Measurements from ENCODE around the gene MRPS24.
A peak's percentile ranks its signal among the peaks of the same experiment; 100 is the strongest.

MRPS24 gene

GRCh38 chr7:43877968-43878864 is 8.9 kb upstream of the MRPS24 start:
- no peak for DNase-seq (ENCODE audit: low read depth in 2 of 2)

GRCh38 chr7:43876976-43877745 is 7.8 kb upstream of the MRPS24 start:
- no peak for DNase-seq (ENCODE audit: low read depth in 2 of 2)

- DNase-seq (ENCODE audit: low read depth in 2 of 2) = no peak
These were observed 6.9 kb upstream of the MRPS24 start for GRCh38 chr7:43876241-43876640.

- no peak for DNase-seq (ENCODE audit: low read depth in 2 of 2)
These were observed 4.0 kb upstream of the MRPS24 start for GRCh38 chr7:43873300-43873699.

GRCh38 chr7:43872406-43873110 is 3.2 kb upstream of the MRPS24 start:
- no peak for DNase-seq (ENCODE audit: low read depth in 2 of 2)

GRCh38 chr7:43871064-43871463 is 1.7 kb upstream of the MRPS24 start:
- no peak for DNase-seq (ENCODE audit: low read depth in 2 of 2)

- DNase-seq (ENCODE audit: low read depth in 2 of 2) = no peak
These were observed 999 bp upstream of the MRPS24 start for GRCh38 chr7:43870316-43870715.

GRCh38 chr7:43869867-43870240 is 537 bp upstream of the MRPS24 start:
- peak in 1 of 2 experiments; percentile 12 for DNase-seq (ENCODE audit: low read depth in 2 of 2)

- DNase-seq (ENCODE audit: low read depth in 2 of 2) = no peak
These were observed 674 bp downstream of the MRPS24 start for GRCh38 chr7:43868681-43869005.

GRCh38 chr7:43868181-43868580 is 1.1 kb downstream of the MRPS24 start:
- no peak for DNase-seq (ENCODE audit: low read depth in 2 of 2)

- no peak for DNase-seq (ENCODE audit: low read depth in 2 of 2)
These were observed 4.0 kb downstream of the MRPS24 start for GRCh38 chr7:43865277-43865676.

- DNase-seq (ENCODE audit: low read depth in 2 of 2) = no peak
These were observed 5.2 kb downstream of the MRPS24 start for GRCh38 chr7:43864126-43864525.

- DNase-seq (ENCODE audit: low read depth in 2 of 2) = no peak
These were observed 12.3 kb downstream of the MRPS24 start for GRCh38 chr7:43856996-43857395.

GRCh38 chr7:43856316-43856715 is 13.0 kb downstream of the MRPS24 start:
- DNase-seq (ENCODE audit: low read depth in 2 of 2) = no peak

- DNase-seq (ENCODE audit: low read depth in 2 of 2) = no peak
These were observed 14.1 kb downstream of the MRPS24 start for GRCh38 chr7:43855176-43855575.

- DNase-seq (ENCODE audit: low read depth in 2 of 2) = no peak
These were observed 17.5 kb downstream of the MRPS24 start for GRCh38 chr7:43851805-43852204.

- no peak for DNase-seq (ENCODE audit: low read depth in 2 of 2)
These were observed 18.8 kb downstream of the MRPS24 start for GRCh38 chr7:43850348-43851116.

- DNase-seq (ENCODE audit: low read depth in 2 of 2) = no peak
These were observed 20.3 kb downstream of the MRPS24 start for GRCh38 chr7:43849047-43849446.

GRCh38 chr7:43847496-43847895 is 21.8 kb downstream of the MRPS24 start:
- DNase-seq (ENCODE audit: low read depth in 2 of 2) = no peak

- DNase-seq (ENCODE audit: low read depth in 2 of 2) = no peak
These were observed 24.7 kb downstream of the MRPS24 start for GRCh38 chr7:43844662-43845061.

GRCh38 chr7:43844257-43844656 is 25.1 kb downstream of the MRPS24 start:
- DNase-seq (ENCODE audit: low read depth in 2 of 2) = no peak

- no peak for DNase-seq (ENCODE audit: low read depth in 2 of 2)
These were observed 26.0 kb downstream of the MRPS24 start for GRCh38 chr7:43843296-43843695.

Data from stimulated activated CD4-positive, alpha-beta T cell treated with anti-CD3 and anti-CD28 coated beads, Interleukin-12 subunit alpha, Interleukin-12 subunit beta, amount 100 ng/mL, for 24 hours (primary cell).